Omental fat pad (tissue), 4 donors: Measurements from ENCODE around the gene CCDC192. TPM values are rescaled to one million over a fixed set of nuclear protein-coding genes. Genes with fewer than 3 reads are reported as not detected.

Experiments
- ATAC-seq: fragments of 150-250 bp; one replicate; pipeline ENCODE4 v1.9.1; 2016; ENCODE audit warnings: mild to moderate bottlenecking, moderate library complexity; ENCODE audit not compliant: low FRiP score
- DNase-seq: peaks from one replicate; pipeline ENCODE4 v3.0.0-alpha.2; 2019; ENCODE audit warnings: low spot score
- total RNA-seq, 4 donors: library from RNA; depleted of rRNA; stranded (reverse); fragments of >200 nt; gene quantifications; one replicate each; pipeline ENCODE4 v1.1.0, GENCODE V29; 2016
- TF ChIP-seq, protein P1 (sequence below), 3 donors: fragments of 450-650 bp; IDR thresholded peaks; one replicate each; pipeline ENCODE4 v1.5.1; 2016 to 2017; ENCODE audit warnings: antibody characterized with exemption in 3 of 3, mild to moderate bottlenecking in 3 of 3, moderate library complexity in 2 of 3

The CCDC192 gene
- total RNA-seq, 4 donors from 2014 or later, result 0.56 TPM; not detected in 3

- ATAC-seq (peak; percentile 51), DNase-seq (no peak)
- TF ChIP-seq, protein P1, sequence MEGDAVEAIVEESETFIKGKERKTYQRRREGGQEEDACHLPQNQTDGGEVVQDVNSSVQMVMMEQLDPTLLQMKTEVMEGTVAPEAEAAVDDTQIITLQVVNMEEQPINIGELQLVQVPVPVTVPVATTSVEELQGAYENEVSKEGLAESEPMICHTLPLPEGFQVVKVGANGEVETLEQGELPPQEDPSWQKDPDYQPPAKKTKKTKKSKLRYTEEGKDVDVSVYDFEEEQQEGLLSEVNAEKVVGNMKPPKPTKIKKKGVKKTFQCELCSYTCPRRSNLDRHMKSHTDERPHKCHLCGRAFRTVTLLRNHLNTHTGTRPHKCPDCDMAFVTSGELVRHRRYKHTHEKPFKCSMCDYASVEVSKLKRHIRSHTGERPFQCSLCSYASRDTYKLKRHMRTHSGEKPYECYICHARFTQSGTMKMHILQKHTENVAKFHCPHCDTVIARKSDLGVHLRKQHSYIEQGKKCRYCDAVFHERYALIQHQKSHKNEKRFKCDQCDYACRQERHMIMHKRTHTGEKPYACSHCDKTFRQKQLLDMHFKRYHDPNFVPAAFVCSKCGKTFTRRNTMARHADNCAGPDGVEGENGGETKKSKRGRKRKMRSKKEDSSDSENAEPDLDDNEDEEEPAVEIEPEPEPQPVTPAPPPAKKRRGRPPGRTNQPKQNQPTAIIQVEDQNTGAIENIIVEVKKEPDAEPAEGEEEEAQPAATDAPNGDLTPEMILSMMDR (IDR thresholded peaks at IDR 0.05), result no peak
These were observed 17.5 kb upstream of the CCDC192 start for GRCh38 chr5:127685662-127686061.

DNA sequence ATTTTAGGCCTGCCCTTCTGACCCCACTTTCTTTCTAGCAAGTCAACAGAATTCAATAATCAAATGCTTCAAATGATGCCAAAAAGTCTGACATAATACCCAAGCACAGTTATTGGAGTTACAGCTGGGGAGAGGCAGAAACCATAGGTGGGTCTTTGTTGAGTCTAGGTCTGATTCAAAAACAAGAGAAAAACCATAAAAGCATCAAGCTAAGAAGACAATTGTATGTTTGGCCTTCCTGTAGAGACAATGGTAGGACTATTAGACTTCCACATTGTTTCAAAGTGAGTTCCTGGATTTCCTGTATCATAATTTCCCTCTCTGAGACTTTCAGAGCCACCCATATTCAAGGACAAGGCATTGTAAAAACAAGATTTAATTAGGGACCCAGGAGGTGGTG, 16.8 kb upstream of the CCDC192 start:
- DNase-seq (no peak), ATAC-seq (no peak)

DNA sequence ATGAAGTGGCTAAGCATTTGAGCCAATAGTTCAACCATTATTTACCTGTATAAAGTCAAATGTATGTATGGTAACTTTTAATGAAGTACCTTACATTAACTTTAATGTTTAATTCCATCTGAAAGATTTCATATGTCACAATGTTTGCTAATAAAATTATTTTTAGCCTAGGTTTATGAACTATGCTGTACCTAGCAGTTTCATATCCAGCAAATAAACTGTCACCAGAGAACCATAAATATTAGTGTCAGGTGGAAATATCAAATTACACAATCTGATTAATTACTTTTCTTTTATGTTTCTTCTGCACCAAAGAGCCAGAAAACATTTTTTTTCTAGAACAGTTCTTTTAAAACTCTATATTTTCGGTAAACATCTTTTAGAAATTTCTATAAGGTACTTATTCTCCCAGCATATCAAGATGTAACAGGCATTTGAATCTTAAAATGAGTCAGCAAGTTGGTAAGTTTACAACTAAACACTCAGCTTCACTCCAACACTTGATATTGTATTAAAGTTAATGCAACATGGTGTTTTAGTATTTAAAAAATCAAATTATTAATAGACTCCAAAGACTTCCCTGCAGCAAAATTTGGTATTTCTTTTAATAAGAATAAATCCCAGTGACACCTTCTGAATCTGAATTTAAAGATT, 8.5 kb upstream of the CCDC192 start:
- TF ChIP-seq, protein P1 (IDR thresholded peaks at IDR 0.05), result no peak

More for the DNA sequence above, 16.8 kb upstream of the CCDC192 start:
- TF ChIP-seq, protein P1 (IDR thresholded peaks at IDR 0.05), result no peak

DNA sequence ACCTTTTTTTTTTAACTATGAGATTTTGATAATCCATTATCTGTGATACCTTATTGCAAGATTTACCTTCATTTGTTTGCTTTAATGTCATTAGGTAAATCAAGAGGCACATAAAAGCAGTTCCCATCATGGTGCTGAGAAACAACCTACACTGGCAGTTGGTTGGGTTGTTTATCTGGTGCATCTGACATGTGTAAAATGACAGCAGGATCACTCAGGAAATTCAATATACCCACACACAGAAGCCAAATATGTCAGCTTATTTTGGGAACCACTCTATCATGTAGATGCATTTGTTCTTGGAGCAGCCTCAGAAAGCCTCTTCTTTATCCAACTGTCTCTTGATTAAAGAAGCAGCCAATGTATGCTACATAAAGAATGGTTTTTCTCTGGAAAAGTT, 7.8 kb upstream of the CCDC192 start:
- ATAC-seq (no peak), DNase-seq (no peak)
- TF ChIP-seq, protein P1 (IDR thresholded peaks at IDR 0.05), result no peak

More for the DNA sequence above, 8.5 kb upstream of the CCDC192 start:
- ATAC-seq (no peak), DNase-seq (no peak)

GRCh38 chr5:127696683-127697082, 6.5 kb upstream of the CCDC192 start:
- TF ChIP-seq, protein P1 (IDR thresholded peaks at IDR 0.05), result no peak
- ATAC-seq, result no peak
- DNase-seq, result no peak

DNA sequence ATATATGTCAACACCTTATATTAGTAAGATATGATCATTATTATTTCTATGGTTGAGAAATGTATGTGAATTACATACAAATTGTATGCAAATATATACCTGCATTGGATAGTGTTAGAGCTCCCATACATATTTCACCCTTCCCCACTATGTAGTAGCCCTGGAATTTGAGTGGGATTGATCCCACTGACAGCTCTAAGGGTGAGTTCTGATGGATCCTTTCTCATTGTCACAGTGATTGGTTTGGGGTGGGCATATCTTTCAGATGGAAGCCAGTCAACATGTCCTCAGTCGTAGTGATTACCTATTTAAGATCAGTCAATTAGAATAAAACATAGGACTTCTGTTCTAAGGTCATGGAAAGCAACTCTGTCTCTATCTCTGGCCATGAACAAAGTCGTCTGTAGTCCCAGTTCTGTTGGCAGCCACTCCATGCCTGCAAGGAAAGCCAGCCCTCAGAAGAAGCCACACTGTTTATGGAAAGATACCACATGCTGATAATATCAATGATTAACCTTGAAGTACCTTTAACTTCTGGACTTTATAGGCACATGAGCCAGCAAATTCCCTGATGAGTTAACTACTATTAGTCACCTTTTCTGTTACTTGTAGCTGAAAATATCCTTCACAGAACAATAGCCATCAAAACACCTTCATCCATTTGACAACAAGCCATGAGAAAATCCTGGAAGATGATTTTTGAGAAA, 5.1 kb upstream of the CCDC192 start:
- ATAC-seq (no peak), DNase-seq (no peak)
- TF ChIP-seq, protein P1 (IDR thresholded peaks at IDR 0.05), result no peak

DNA sequence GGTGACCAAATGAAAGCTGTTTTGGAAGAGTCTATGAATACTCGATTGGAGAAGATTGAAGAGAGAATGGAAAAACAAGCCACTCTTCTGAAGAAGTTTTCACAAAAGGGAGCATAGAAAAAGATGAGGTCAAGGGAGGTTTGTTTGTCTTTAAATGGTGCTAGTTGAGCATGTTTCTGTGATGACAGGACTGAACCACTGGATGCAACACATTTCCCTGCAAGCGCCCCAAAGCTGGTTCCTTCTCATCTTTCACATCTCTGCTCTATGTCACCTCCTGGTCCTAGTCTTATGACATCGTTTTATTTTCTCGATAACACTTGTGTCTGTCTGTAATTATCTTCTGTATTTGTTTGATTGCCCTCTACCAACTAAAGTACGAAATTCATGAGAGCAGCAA, 3.8 kb upstream of the CCDC192 start:
- no peak for ATAC-seq
- TF ChIP-seq, protein P1 (IDR thresholded peaks at IDR 0.05), result no peak
- no peak for DNase-seq
